Measurements from ENCODE around the gene GALNT14.

GALNT14 gene

DNA sequence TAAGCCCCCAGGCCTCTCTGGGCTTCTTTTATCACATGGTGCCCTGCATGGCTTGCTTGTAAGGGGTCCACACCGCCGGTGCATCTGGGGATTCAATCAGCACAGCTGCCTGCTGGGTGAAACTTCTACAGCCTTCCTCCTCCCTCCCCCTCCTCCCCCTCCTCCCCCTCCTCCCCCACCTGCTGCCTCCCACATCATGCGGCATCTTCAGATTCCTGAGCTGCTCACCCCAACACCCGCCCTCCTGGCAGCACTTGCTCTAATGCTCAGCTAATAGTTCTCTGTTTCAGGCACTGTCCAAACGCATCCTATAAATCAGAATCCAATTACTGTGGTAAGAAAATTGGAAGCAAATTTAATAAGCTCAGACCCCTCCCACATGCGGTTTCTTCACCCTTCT, 150.7 kb downstream of the GALNT14 start:
- H3K4me3 ChIP-seq (ENCODE audit: low read depth, low read length) = no peak overlapping the region
- TF ChIP-seq, protein P1, sequence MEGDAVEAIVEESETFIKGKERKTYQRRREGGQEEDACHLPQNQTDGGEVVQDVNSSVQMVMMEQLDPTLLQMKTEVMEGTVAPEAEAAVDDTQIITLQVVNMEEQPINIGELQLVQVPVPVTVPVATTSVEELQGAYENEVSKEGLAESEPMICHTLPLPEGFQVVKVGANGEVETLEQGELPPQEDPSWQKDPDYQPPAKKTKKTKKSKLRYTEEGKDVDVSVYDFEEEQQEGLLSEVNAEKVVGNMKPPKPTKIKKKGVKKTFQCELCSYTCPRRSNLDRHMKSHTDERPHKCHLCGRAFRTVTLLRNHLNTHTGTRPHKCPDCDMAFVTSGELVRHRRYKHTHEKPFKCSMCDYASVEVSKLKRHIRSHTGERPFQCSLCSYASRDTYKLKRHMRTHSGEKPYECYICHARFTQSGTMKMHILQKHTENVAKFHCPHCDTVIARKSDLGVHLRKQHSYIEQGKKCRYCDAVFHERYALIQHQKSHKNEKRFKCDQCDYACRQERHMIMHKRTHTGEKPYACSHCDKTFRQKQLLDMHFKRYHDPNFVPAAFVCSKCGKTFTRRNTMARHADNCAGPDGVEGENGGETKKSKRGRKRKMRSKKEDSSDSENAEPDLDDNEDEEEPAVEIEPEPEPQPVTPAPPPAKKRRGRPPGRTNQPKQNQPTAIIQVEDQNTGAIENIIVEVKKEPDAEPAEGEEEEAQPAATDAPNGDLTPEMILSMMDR (IDR thresholded peaks at IDR 0.05; ENCODE audit: low read depth, low read length) = no peak

DNA sequence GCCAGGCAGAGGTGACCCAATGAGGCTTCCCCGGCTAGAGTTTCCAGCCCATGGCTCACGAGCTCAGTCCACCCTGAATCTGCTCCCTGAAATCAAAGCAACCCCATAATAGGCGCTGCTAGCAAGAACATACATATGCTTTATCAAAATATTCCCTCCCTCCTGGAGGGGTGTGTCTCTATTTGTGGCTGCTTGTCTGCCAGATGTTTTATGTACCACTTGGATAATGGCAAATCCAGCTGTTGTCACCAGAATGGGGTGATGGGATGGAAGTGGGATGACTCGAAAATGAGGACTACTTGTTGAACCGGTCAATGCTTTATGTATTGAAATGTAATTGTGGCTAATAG, 152.0 kb downstream of the GALNT14 start:
- no peak overlapping the region for H3K4me3 ChIP-seq (ENCODE audit: low read depth, low read length)
- TF ChIP-seq, protein P1 (IDR thresholded peaks at IDR 0.05; ENCODE audit: low read depth, low read length) = no peak

DNA sequence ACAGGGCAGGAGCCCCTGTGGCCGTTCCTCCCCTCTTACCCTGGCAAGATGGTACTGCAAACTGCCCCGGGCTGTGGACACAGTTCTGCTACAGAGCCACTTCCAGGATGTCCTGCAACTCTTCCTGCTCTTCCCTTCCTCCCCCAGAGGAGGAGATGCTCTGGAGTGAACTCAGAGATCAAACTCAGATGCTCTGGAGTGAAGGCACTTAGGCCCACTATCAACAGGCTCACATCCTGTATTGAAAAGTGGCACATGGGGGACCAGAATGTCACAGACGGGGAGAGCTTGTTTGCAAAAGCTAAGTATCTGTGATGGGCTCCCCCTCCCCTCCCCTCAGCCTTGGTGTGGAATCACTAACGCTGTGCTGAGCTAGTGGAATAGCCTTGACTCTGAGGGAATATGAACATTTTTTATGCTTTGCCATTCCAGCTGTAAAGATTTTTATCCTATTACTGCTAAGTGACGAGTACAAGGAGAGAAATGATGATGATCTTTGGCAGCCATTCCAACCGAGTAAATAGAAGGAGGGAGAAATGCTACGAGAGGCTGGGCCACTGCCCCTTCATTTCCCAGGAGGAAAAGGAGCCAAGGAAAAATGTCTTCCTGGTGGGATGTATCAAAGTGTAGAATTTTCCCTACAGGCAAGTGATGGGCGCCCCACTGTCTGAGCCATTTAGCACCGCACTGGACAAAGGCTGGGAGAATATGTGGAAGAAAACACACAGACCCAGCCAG, 152.6 kb downstream of the GALNT14 start:
- no peak overlapping the region for H3K4me3 ChIP-seq (ENCODE audit: low read depth, low read length)
- TF ChIP-seq, protein P1 (IDR thresholded peaks at IDR 0.05; ENCODE audit: low read depth, low read length) = no peak

DNA sequence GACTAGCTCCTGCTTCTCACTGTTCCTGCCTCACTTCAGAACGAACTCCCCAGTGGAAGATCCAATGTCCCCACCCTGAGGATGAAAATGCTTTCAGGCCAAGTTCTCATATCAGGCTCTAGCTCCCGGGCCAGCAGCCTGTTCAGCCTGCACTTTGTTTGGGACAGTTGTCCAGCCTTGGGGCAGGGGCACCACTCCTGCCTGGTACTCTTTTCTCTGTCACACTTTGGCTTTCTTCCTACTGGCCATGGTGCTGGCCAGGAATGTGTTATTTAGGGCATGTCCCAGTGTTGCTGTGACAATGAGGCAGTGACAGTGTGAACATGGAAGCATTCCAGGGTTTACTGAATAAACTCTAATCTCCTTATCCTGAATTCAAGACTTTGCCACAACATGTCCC, 154.1 kb downstream of the GALNT14 start:
- H3K4me3 ChIP-seq (ENCODE audit: low read depth, low read length) = no peak overlapping the region
- TF ChIP-seq, protein P1 (IDR thresholded peaks at IDR 0.05; ENCODE audit: low read depth, low read length) = no peak

DNA sequence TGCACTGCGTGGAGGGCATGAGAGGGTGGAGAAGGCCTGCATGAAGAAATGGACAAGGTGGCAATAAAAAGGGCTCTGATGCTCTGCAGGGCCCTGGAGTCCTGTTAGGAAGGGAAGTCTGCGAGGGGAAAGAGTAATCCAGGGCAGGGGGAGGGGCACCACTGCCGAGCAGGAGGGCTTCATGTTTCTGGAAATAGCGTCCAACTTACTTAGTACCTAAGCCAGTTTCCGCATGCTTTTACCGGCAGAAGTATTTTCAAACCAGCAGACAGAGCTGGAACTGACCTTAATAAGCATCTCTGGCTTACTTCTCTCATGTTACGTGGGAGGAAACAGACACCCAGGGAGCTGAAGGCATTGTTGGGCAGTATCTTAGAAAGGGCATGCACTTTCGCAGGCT, 156.7 kb downstream of the GALNT14 start:
- TF ChIP-seq, protein P1 (IDR thresholded peaks at IDR 0.05; ENCODE audit: low read depth, low read length) = no peak
- no peak overlapping the region for H3K4me3 ChIP-seq (ENCODE audit: low read depth, low read length)

DNA sequence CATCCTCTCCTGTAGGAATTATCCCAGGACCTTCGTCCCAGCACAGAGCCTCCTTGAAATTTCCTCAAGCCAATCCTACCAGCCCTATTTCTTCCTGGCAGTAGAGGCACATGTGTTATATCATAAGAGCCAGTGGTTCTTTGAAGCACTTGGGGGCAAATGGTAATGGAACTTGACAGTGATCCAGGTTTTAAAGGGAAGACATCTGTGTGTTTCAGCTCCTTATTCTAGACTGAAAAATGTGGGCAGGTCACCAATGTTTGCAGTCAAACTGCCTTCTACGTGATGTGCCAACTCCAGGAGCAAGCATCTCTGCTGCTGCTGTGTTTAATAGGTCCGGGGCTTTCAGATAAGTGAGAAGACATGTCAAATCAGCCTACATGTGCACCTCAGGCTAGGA, 157.1 kb downstream of the GALNT14 start:
- no peak overlapping the region for H3K4me3 ChIP-seq (ENCODE audit: low read depth, low read length)
- TF ChIP-seq, protein P1 (IDR thresholded peaks at IDR 0.05; ENCODE audit: low read depth, low read length) = no peak

DNA sequence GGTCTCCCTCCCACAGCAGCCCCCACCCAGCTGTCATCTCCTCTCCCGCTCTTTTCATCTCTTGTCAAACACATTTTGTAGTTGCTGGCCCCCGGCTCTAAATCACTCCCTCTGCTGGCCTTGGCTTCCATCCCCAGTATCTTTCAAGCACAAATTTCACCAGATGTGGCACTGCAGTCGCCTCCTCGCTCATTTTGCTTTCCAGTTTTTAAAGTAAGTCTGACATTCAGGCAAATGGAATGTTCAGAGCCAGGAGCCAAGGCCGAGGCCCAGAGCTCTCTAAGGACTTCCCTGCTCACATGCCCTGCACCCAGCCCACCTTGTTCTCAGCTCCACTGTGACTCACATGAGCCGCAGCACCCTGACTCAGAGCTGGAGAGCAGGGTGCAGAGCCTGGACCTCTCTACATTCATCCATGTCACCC, 158.4 kb downstream of the GALNT14 start:
- TF ChIP-seq, protein P1 (IDR thresholded peaks at IDR 0.05; ENCODE audit: low read depth, low read length) = no peak

More for the DNA sequence above, 158.4 kb downstream of the GALNT14 start:
- no peak overlapping the region for H3K4me3 ChIP-seq (ENCODE audit: low read depth, low read length)

Data from WI38 (cell line).